HG03039 (cell line): ENCODE results near the gene HMGCL.
A peak's percentile ranks its signal among the peaks of the same experiment; 100 is the strongest.
"Not testable (repeated sequence)": the region's sequence is repeated elsewhere in the genome, so short reads cannot be mapped to it uniquely, and the experiment has no call there.

Experiments used
- ATAC-seq: cut with Tn5 transposase; IDR thresholded peaks from one replicate; pipeline ENCODE4 v1.9.1; 2021; ENCODE audit warnings: mild to moderate bottlenecking, moderate library complexity; ENCODE audit not compliant: unreplicated experiment

HMGCL gene

DNA sequence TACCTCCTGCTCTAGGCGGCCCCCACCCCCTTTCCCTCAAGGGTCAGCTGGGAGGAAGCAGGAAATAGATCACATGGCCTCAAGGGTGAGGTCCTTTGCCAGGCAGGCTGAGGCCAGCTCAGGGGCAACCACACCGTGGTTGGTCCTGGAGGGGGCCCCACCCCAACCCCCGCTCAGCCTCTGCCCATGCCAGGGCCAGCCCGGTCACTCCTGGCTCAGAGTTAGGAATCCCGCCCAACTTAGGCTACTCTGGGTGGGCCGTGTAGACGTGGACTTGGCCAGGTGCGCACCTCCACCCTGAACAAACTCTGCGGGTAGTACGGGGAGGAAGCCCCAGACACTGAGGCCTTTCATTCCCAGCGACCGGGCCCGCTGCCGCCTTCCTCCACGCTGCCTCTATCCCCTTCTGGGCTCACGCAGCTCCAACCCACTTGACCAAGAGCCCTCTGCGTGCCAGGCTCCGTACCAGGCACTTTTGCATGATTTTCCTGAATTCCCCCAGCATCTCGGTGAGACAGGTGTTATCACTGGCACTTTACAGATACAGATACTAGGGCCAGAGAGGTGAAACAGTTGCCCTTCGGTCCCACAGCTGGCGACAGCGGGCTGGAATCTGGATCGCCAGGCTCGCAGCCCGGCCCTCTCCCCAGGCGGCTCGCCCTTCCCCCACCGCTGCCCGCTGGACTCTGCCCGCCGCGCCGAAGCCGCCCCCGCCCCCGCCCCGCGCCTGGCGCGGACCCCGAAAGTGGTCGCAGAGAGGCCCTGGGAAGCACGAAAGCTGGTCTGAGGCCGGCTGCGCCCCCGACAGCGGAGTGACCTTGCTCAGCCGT, 25.4 kb downstream of the HMGCL start:
- ATAC-seq: peak; percentile 2

DNA sequence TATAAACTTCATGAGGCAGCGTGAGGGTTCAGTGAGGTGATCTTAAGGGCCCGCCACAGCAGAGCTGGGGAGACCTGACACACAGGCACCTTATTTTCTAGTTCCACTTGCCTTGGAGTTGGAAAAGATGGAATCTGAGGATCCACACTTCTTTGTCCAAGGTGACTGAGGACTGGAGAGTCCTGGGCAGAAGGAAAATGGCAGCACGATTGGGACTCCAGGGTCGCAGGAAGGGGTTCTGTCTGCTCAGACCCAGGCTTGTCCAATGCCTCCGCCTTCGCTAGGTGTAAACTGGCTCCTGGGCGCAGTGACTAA, 26.0 kb downstream of the HMGCL start:
- ATAC-seq: no peak

DNA sequence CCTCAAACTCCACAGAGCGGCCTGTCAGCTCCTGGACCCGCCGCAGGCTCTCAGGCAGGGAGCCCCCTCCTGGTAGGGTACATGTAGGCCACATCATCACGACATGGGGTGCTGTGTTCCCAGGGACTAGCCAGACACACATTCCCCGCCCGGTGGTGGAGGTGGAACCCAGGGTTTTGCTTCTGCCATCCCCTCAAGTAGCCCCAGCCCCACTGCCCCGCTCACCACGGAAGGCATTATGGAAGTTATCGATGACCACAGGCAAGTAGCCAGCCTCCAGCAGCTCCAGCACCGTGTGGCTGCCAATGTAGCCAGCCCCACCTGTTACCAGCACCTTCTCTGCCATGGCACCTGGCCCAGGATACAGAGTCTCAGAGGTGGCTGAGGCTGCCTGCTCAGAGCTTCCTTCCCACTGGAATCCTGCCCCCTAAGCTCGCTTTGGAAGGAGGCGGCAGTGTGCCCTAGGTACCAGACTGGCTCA, 26.5 kb downstream of the HMGCL start:
- no peak for ATAC-seq

DNA sequence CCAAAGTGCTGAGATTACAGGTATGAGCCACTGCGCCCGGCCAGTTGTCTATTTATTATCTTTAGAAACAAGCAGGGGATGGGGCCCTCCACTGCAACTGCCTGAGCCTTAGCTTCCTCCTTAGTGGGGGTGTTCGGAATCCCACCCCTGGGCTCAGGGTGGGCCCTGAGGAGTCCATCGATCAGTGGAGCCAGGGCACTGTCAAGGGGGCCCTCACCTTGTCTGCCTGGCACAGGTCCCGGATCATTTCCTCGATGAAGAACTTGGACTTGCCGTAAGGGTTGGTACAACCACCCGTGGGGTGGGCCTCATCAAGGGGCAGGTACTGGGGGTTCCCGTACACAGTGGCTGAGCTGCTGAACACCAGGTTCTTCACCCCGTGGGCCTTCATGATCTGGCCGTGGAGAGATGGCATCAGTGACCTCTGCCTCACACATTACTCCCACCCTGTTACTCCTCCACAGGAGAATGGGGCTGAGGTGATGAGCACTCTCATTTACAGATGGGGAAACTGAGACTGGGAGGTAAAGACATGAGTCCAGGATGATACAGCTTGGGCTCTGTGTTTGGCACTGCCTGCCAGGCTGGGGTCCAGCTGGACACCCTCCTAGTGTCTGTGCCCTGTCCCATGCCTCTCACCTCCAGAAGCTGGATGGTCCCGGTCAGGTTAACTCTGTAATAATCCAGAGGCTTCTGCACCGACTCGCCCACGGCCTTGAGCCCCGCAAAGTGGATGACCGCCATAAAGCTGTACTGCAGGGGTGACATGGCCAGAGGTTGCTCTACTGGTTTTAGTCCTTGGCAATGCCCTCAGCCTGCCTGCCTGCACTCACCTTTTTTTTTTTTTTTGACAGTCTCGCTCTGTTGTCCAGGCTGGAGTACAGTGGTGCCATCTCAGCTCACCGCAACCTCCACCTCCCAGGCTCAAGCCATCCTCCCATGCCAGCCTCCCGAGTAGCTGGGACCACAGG, 27.5 kb downstream of the HMGCL start:
- no peak for ATAC-seq

DNA sequence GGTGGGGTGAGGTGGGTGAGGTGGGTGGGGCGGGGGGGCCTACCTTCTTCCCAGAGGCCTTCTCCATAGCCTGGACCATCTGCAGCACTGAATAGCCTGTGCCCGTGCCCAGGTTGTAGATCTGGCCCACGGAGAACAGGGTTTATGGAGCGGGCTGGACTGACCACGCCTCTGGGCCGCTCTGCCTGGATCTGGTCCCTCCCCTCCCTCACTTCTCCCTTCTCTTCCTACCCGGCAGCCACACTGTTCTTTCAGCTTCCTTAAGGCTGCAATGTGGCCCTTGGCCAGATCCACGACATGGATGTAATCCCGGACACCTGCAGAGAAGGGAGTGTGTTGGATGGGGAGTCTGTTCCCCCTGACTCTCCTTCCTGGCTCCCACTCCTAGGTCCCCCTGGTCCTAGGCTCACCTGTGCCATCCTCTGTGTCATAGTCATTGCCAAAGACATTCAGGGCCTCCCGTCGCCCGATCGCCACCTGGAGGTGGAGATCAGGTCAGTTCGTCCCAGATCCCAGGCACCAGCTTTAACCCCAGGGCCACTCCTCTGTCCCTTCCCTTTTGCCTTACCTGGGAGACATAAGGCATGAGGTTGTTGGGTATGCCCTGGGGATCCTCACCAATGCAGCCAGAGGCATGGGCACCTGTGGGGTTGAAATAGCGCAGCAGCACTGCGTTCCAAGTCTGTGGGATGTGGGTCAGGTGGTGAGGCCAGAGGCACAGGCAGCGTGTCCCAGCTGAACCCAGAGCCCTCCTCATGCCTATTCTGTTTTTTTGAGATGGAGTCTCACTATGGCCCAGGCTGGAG, 28.6 kb downstream of the HMGCL start:
- ATAC-seq: no peak

DNA sequence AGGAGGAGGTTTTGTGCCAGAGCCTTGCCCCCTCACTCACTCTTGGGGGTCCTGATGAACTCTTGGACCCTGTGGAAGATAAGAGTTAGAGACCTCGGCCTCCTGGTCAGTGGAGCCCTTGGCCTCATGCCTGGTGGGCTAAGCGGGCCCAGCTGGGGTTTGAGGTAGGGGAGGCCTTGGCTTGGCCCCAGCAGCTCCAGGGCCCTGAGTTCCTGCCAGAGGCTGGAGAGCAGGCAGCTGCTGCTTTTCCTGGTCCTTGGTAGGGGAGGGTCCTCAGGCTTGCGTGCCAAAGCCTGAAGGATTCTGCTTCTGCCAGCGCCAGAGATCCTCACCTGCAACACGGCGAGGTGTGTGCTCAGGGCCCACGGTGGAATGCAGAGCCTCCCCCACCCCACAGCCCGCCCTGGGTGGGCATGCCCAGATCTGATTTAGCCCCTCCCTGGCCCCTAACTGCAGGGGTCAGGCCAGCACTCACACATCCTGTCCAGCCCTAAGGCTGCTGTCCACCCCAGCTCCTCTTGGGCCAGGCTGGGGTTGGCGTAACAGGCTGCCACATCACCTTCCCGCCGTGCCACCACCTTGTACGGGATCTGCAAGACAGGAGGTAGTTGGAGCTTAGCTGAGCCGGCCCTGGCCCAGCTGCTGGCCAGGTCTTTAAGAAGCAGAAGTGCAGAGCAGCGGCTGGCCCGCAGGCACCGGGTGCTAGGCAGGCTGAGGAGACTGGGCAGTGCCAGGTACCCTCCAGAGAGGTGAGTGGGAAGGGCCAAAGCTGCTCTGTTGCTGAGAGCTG, 29.4 kb downstream of the HMGCL start:
- no peak for ATAC-seq

DNA sequence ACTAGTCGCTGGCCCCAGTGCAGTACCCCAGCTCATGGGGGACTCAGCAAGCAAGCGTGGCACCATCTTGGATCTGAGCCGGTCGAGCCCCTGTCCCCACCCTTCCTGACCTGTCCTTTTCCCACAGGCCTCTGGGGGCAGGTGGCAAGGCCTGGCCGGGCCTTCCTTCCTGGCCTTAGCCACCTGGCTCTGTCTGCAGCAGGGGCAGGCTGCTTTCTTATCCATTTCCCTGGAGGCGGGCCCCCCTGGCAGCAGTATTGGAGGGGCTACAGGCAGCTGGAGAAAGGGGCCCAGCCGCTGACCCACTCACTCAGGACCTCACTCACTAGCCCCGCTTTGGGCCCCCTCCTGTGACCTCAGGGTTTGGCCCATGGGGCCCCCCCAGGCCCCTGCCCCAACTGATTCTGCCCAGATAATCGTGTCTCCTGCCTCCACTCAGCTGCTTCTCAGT, 30.5 kb downstream of the HMGCL start:
- ATAC-seq: not testable (repeated sequence)

DNA sequence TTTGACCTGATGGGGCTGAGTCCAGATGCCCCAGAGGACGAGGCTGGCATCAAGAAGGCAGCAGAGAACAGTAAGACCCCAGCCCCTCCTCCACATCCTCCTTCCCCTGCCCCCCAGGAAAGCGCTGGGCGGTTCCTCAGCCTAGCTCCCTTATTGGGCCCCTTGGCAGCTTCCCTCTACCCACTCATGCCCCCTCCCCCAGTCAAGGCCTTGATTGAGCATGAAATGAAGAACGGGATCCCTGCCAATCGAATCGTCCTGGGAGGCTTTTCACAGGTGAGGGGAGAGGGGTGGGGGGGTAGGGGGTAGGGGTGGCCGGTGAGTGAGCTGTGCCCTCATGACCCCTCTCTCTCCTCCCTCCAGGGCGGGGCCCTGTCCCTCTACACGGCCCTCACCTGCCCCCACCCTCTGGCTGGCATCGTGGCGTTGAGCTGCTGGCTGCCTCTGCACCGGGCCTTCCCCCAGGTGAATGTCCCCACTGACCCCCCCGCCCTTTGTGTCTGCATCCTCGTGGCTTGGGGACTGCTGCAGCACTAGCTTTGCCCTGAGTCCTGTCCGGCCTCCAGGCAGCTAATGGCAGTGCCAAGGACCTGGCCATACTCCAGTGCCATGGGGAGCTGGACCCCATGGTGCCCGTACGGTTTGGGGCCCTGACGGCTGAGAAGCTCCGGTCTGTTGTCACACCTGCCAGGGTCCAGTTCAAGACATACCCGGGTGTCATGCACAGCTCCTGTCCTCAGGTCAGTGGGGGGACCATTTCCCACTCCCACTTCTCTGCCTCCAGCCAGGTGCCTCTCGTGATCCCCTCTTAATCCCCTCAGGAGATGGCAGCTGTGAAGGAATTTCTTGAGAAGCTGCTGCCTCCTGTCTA, 31.1 kb downstream of the HMGCL start:
- no peak for ATAC-seq

DNA sequence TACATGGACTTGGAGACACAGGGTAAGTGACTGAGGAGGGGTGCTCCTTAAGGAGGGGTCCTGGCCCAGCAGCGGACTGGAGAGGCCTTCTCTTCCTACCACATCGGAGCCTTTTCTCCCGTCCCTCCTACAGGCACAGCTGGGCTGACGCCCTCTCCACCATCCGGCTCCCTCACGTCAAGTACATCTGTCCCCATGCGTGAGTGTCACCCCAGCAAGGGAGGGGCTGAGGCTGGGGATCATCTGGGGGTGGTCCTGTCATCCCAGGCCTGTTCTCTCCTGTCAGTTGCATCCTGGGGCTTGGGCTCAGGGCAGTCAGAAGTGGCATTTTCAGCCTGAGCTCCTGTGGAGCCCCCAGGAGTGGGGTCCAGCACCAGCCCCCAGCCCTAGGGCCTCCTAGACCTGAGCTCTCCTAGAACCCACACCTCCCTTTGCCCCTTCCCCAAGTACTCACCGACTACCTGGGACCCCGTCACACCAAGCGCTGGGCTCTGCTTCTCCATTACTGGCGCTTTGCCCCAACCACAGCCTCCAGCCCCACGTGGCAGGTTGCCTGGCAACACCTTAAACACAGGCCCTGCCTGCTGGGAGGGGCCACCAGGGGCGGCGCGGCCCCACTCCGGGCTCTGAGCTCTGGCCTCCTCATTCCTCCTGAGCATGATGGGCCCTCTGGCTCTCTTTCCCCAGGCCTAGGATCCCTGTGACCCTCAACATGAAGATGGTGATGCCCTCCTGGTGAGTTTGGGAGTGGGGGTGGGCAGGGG, 32.0 kb downstream of the HMGCL start:
- no peak for ATAC-seq

DNA sequence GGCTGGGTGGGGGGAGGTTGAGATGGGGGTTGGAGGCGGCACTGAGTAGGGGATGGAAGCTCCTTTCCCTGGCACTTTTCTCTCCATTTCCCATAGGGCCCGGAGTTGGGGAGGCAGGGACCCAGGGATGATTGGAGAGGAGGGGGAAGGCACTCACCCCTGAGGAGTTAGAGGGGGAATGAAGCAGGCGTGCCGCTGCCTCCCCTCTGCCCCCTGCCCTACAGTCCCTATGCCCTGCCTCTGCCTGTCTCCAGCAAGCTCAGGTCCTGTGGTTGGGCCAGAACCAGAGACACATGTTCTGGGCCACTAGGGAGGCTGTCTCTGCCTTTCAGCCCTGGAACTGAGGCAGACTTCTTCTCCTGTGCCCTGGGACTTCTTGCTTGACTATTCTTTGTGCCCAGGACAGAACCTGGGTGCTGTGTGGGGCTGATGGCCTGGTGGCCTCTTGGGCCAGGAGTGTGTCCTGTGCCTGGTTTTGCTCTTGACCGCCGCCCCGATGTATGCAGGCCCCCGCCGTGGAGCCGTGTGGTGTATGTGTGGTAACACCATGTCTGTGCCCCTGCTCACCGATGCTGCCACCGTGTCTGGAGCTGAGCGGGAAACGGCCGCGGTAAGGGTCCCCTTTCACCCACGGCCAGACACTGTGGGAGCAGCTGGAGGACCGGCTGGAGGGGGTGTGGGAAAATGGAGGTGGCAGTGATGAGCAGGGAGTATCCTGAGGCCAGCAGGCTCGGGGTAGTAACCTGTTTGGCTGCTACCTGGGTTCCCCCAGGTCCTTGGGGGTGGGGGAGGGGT, 32.9 kb downstream of the HMGCL start:
- ATAC-seq: no peak

DNA sequence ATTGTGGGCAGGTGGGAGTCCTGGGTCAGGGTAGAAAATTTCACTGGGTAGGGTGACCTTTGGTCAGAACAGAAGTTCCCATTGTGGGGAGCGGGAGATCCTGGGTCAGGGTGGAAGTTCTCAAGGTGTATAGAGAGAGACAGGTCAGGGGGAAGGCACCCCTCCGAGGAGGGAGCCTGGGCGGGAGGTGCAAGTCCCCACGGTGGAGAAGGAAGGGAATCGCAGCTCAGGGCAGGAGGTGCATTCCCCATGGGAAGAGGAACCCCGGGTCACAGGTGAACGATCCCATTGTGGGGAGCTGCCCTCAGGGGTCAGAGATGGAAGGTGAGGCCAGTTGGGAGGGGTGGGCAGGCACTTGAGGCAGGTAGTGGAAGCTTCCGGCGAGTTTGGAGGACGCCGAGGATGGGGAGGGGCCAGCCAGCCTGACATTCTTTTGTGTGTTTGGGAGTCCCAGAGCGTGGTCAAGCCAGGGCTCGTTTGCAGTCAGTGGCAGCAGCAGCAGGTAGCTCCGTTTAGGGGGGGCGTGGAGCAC, 33.6 kb downstream of the HMGCL start:
- ATAC-seq: no peak

DNA sequence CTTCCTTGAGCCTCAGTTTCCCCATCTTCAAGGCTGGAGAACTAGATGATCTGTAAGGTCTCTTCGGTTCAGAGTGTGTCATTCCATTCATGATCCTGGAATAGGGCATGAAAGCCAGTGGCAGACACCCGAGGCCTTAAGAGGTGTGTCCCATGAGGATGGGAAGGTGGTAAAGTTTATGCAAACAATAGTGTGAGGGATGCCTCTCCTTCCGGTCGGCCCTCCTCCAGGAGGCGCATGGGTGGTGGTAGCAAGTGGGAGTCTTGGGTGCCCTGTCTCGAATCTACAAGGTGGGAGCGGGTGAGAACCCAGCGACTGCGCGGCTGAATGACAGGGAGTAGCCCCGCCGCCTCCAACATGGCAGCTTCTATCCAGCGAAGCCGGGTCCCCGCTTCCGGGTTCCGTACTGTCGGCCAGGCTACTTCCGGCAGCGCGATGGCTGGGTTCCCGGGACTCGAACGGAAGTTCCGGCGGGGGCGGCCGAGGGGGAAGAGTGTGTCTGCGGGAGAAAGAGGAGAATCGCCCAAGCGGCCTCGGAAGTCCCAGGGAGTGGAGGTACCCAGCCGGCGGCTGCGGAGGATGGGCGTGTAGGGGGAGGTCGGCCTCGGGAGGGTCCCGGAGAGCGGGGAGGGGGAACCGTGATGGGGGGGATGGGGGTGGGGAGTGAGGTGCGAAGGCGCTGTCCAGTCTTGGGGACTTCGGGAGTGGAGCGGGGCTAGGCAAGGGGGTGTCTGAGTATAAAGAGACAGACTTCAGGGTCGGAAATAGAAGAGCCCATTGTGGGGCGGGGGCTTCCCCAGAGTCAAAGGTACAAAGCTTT, 34.3 kb downstream of the HMGCL start, which contains the start of gene LYPLA2:
LYPLA2 (plus strand) TSS at position 450 of the 820 bp plus-strand sequence. CDS start 1,538 bp downstream, outside the sequence.
- peak; percentile 71 for ATAC-seq

DNA sequence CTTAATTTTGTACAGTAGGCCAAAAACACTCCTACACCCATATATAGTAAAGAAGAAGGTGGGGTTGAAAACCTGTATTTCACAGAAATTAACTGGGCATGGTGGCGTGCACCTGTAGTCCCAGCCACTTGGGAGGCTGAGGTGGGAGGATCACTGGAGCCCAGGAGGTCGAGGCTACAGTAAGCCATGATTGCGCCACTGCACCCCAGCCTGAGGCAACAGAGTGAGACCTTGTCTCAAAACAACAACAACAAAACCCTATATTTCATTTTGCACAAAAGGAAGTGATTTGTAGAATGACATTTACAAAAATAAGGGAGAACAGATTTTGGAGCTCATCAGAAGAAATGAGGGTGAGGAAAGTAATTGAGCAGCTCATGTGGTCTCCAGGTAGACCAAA, 36.5 kb downstream of the HMGCL start:
- no peak for ATAC-seq

DNA sequence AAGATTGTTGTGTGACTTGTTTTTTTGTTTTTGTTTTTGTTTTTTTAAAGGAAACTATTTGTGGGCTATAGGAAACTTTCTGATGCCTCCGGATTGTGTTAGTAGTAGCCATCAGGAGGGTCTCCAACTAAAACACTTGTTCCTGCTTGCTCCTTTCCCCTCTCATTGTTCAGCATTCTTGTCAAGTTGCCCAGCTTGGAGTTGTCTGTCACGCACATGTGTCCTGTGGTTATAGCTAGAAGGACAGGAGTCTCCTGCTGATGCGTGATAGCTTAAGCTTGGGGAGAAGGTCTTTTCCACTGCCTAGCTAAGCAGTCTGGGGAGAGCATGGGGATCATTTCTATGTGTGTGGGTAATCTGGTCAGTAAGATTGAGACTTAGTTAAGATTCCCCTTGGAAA, 37.5 kb downstream of the HMGCL start:
- no peak for ATAC-seq

DNA sequence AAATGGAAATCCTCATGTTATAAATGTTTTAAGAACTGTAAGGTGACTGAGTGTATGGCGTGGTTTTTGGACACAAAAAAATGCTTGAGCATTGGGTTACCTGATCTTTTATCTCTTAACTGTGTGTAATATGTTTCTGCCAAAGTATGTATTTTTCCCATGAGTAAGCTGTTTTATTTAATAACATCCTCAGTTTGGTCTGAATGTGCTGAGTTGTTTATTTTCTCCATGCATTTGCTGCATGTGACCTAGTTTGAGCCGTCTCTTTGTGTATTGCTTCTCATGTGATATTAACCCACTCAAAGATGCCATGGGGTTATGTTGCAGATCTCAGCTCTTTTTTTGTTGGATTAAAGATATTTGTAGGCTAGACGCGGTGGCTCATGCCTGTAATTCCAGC, 40.4 kb downstream of the HMGCL start:
- no peak for ATAC-seq

DNA sequence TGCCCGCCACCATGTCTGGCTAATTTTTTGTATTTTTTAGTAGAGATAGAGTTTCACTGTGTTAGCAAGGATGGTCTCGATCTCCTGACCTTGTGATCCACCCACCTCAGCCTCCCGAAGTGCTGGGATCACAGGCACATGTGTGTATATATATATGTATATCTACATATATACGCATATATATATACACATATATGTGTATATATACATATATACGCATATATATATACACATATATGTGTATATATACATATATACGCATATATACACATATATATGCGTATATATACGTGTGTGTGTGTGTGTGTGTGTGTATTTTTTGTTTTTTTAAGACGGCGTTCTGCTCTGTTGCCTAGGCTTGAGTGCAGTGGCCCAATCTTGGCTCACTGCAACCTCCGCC, 42.1 kb downstream of the HMGCL start:
- not testable (repeated sequence) for ATAC-seq
